ENCODE results near the gene GABRA1. TPM values are rescaled to one million over a fixed set of nuclear protein-coding genes. Genes with fewer than 3 reads are reported as not detected.

The GABRA1 gene
- total RNA-seq, 1 donor from 2014 or later = not detected

DNA sequence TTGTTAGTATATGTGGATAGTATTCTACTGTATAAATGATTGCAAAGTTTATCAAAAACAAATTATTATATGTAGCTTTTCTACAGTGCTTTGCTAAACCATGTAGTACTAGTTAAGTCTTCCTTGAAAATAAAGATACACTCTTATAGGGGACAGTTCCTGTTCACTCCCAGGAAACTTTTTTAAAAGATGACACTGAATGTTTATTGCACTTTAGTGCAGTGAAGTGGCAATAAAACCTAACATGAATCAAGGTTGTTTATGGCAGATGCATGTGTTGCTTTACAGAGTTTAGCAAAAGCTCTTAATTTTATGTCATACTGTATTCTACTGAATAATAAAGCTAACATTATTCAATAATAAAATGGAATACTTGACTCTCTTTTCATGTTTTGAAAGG, 51.7 kb downstream of the GABRA1 start:
- no peaks in the 10 kb centered on the region for H3K36me3 Mint-ChIP-seq (ENCODE audit: low read depth)
- H3K4me3 Mint-ChIP-seq (ENCODE audit: low read depth) = no peak overlapping the region
- intact Hi-C loops (cut with micrococcal nuclease) = no loop called here
- no peak overlapping the region for H3K27ac Mint-ChIP-seq
- H3K4me1 Mint-ChIP-seq (ENCODE audit: low read depth) = no peaks in the 10 kb centered on the region
- no peaks in the 10 kb centered on the region for H3K9me3 Mint-ChIP-seq
- no peak for DNase-seq (ENCODE audit: low spot score)
- H3K27me3 Mint-ChIP-seq (ENCODE audit: low read depth) = no peaks in the 10 kb centered on the region

DNA sequence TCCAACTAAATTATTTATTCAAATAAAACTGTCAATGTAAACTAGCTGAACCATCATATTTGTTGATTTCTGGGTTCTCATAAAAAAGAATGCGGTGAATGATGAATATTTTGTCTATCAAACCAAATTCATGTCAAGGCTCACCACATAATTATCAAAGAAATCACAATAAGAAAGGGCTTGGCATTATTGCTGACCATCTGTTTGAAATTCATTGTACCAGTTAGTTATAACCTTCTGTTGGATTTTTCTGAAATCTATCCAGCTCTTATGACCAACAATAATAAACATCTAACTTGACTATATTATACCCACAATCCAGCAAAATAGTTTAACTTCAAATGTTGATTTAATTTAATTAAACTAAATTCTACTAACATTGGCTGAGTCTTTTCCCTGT, 53.1 kb downstream of the GABRA1 start:
- H3K4me1 Mint-ChIP-seq (ENCODE audit: low read depth) = no peaks in the 10 kb centered on the region
- H3K27me3 Mint-ChIP-seq (ENCODE audit: low read depth) = no peaks in the 10 kb centered on the region
- no peak overlapping the region for H3K27ac Mint-ChIP-seq
- H3K4me3 Mint-ChIP-seq (ENCODE audit: low read depth) = no peak overlapping the region
- H3K9me3 Mint-ChIP-seq = peaks cover 7% of the 10 kb centered on the region
- no peak for DNase-seq (ENCODE audit: low spot score)
- H3K36me3 Mint-ChIP-seq (ENCODE audit: low read depth) = no peaks in the 10 kb centered on the region
- intact Hi-C loops (cut with micrococcal nuclease) = no loop called here

DNA sequence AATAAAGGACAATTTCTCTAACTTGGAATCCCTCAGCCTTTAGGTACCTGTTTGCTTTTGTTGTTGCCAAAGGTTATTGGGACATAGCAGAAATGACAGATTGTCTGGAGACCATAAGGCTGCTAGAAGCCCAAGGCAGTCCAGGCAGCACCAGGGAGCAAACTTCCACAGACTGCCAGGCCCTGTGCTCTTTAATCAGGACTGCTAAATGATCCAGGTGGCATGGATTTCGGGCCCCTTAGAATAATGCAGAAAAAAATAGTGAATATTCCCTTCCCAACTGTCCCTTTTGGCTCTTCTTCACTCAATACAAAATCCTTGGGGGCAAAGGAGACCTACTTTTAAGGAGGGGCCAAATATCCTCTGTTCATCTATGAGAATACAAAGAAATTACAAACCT, 73.9 kb downstream of the GABRA1 start:
- Mint-ChIP-seq H3K27ac (no peak overlapping the region), H3K27me3 (ENCODE audit: low read depth) (no peaks in the 10 kb centered on the region), H3K36me3 (ENCODE audit: low read depth) (no peaks in the 10 kb centered on the region), H3K9me3 (peaks cover 8% of the 10 kb centered on the region), H3K4me1 (ENCODE audit: low read depth) (no peaks in the 10 kb centered on the region), H3K4me3 (ENCODE audit: low read depth) (no peak overlapping the region)
- intact Hi-C loops (cut with micrococcal nuclease) = no loop called here
- no peak for DNase-seq (ENCODE audit: low spot score)

DNA sequence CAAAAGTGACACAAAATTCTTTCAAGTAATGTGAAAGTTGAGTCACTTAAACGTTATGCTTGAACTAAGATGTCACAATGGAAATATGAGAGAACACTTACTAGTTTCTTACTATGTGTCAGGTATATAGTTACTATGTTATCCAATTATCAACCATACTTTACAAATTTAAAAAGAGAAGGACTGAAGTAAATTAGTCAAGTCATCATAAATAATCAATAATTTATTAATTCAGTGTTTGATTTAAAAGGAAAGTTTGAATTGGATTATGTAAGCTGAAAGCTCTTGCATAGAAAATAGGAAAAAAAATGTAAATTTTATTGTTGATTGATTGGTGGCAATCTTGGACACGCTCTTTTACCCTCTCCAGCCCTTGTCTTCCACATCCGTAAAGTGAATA, 76.3 kb downstream of the GABRA1 start:
- intact Hi-C loops (cut with micrococcal nuclease) = no loop called here
- Mint-ChIP-seq H3K4me3 (ENCODE audit: low read depth) (no peak overlapping the region), H3K4me1 (ENCODE audit: low read depth) (no peaks in the 10 kb centered on the region), H3K27me3 (ENCODE audit: low read depth) (no peaks in the 10 kb centered on the region), H3K36me3 (ENCODE audit: low read depth) (no peaks in the 10 kb centered on the region), H3K9me3 (peaks cover 8% of the 10 kb centered on the region), H3K27ac (no peak overlapping the region)
- DNase-seq (ENCODE audit: low spot score) = no peak

DNA sequence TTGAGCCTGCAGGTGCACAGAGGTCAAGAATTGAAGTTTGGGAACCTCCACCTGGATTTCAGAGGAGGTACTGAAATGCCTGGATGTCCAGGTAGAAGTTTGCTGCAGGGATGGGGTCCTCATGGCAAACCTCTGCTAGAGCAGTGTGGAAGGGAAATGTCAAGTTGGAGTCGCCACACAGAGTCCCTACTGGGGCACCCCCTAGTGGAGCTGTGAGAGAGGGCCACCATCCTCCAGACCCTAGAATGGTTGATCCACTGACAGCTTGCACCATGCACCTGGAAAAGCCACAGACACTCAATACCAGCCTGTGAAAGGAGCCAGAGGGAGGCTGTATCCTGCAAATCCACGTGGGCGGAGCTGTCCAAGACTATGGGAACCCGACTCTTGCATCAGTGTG, 78.0 kb downstream of the GABRA1 start:
- no peaks in the 10 kb centered on the region for H3K36me3 Mint-ChIP-seq (ENCODE audit: low read depth)
- no peaks in the 10 kb centered on the region for H3K4me1 Mint-ChIP-seq (ENCODE audit: low read depth)
- DNase-seq (ENCODE audit: low spot score) = no peak
- H3K27me3 Mint-ChIP-seq (ENCODE audit: low read depth) = no peaks in the 10 kb centered on the region
- no peak overlapping the region for H3K27ac Mint-ChIP-seq
- H3K9me3 Mint-ChIP-seq = peaks cover 8% of the 10 kb centered on the region
- no peak overlapping the region for H3K4me3 Mint-ChIP-seq (ENCODE audit: low read depth)
- intact Hi-C loops (cut with micrococcal nuclease) = no loop called here

DNA sequence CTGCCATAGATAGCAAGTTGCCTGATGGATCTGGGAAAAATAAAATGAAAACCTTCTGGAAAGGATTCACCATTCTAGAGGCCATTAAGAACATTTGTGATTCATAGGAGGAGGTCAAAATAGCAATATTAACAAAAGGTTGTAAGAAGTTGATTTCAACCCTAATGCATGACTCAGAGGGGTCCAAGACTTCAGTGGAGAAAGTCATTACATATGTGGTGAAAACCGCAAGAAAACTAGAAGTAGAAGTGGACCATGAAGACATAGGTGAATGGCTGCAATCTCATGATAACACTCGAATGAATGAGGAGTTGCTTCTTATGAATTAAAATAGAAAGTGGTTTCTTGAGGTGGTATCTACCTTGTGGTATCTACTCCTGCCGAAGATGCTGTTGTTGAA, 86.6 kb downstream of the GABRA1 start:
- Mint-ChIP-seq H3K4me1 (ENCODE audit: low read depth) (no peaks in the 10 kb centered on the region), H3K9me3 (no peaks in the 10 kb centered on the region), H3K4me3 (ENCODE audit: low read depth) (no peak overlapping the region), H3K27me3 (ENCODE audit: low read depth) (no peaks in the 10 kb centered on the region), H3K27ac (no peak overlapping the region), H3K36me3 (ENCODE audit: low read depth) (no peaks in the 10 kb centered on the region)
- intact Hi-C loops (cut with micrococcal nuclease) = no loop called here
- no peak for DNase-seq (ENCODE audit: low spot score)

DNA sequence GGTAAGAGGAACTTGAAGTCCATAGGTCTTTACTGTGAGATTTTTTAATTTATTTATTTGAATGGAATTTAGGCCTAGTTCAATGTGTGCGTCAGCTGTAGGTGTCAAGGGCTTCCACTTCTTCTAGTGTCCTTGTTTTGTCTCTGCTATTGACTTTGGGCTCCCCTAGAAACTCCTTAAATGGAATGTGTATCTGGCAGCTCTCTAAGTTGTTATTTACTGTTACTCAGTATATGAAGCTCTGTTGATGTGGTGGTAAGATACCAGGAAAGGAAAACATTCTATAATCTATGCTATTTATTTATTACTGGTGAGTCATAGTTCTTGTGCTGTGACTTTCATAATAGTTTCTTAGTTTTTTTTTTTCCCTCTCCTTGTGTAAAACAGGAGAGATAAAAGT, 97.1 kb downstream of the GABRA1 start:
- DNase-seq (ENCODE audit: low spot score) = no peak
- H3K4me3 Mint-ChIP-seq (ENCODE audit: low read depth) = no peak overlapping the region
- no peaks in the 10 kb centered on the region for H3K36me3 Mint-ChIP-seq (ENCODE audit: low read depth)
- peaks cover 4% of the 10 kb centered on the region for H3K9me3 Mint-ChIP-seq
- intact Hi-C loops (cut with micrococcal nuclease) = no loop called here
- H3K27ac Mint-ChIP-seq = no peak overlapping the region
- no peaks in the 10 kb centered on the region for H3K27me3 Mint-ChIP-seq (ENCODE audit: low read depth)
- no peaks in the 10 kb centered on the region for H3K4me1 Mint-ChIP-seq (ENCODE audit: low read depth)

DNA sequence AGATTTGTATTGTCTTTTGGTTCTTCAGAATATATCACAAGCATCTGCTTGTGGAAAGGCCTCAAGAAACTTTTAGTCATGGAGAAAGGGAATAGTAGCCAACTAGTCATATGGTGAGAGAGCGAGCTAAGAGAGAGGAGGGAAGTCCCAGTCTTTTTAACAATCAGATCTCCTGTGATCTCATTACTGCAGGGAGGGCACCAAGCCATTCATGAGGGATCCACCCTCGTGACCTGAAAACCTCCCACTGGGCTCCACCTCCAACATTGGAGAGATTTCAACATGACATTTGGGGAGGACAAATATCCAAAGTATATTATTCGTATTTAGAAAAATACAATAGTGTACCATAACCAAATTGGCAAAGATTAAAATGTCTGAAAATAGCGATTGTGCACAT, 99.0 kb downstream of the GABRA1 start:
- Mint-ChIP-seq H3K27ac (no peak overlapping the region), H3K36me3 (ENCODE audit: low read depth) (no peaks in the 10 kb centered on the region), H3K4me3 (ENCODE audit: low read depth) (no peak overlapping the region), H3K4me1 (ENCODE audit: low read depth) (no peaks in the 10 kb centered on the region), H3K9me3 (peaks cover 4% of the 10 kb centered on the region), H3K27me3 (ENCODE audit: low read depth) (no peaks in the 10 kb centered on the region)
- DNase-seq (ENCODE audit: low spot score) = no peak
- intact Hi-C loops (cut with micrococcal nuclease) = no loop called here

Other genes with a start within 250 kb of the GABRA1 start
- not detected in 2 replicates for gene GABRA6, start 162.4 kb upstream of the GABRA1 start, total RNA-seq
- 1.0 TPM in 1 of 2 replicates, not detected in the other for gene GABRG2, start 219.7 kb downstream of the GABRA1 start, total RNA-seq